ENCODE measurements around the gene PLCL1.
A peak's percentile ranks its signal among the peaks of the same experiment; 100 is the strongest.
"Not testable (repeated sequence)": the region's sequence is repeated elsewhere in the genome, so short reads cannot be mapped to it uniquely, and the experiment has no call there.

The PLCL1 gene

GRCh38 chr2:197810016-197810415 is 5.6 kb downstream of the PLCL1 start:
- DNase-seq (ENCODE audit: low read depth) = no peak

- DNase-seq (ENCODE audit: low read depth) = no peak
Measured at GRCh38 chr2:197810491-197810890, 6.1 kb downstream of the PLCL1 start.

- peak; percentile 42 for DNase-seq (ENCODE audit: low read depth)
Measured at GRCh38 chr2:197813093-197813787, 8.8 kb downstream of the PLCL1 start.

- no peak for DNase-seq (ENCODE audit: low read depth)
Measured at GRCh38 chr2:197814526-197814925, 10.1 kb downstream of the PLCL1 start.

GRCh38 chr2:197821550-197822289 is 17.3 kb downstream of the PLCL1 start:
- DNase-seq (ENCODE audit: low read depth) = no peak

GRCh38 chr2:197822333-197822732 is 17.9 kb downstream of the PLCL1 start:
- DNase-seq (ENCODE audit: low read depth) = no peak

- no peak for DNase-seq (ENCODE audit: low read depth)
Measured at GRCh38 chr2:197827618-197828017, 23.2 kb downstream of the PLCL1 start.

- no peak for DNase-seq (ENCODE audit: low read depth)
Measured at GRCh38 chr2:197828464-197829135, 24.2 kb downstream of the PLCL1 start.

GRCh38 chr2:197834771-197835170 is 30.4 kb downstream of the PLCL1 start:
- DNase-seq (ENCODE audit: low read depth) = not testable (repeated sequence)

- DNase-seq (ENCODE audit: low read depth) = no peak
Measured at GRCh38 chr2:197835293-197835692, 30.9 kb downstream of the PLCL1 start.

- no peak for DNase-seq (ENCODE audit: low read depth)
Measured at GRCh38 chr2:197838036-197838435, 33.6 kb downstream of the PLCL1 start.

GRCh38 chr2:197838579-197838978 is 34.2 kb downstream of the PLCL1 start:
- DNase-seq (ENCODE audit: low read depth) = no peak

- no peak for DNase-seq (ENCODE audit: low read depth)
Measured at GRCh38 chr2:197839327-197839726, 34.9 kb downstream of the PLCL1 start.

- no peak for DNase-seq (ENCODE audit: low read depth)
Measured at GRCh38 chr2:197839856-197840255, 35.5 kb downstream of the PLCL1 start.

GRCh38 chr2:197846128-197846527 is 41.7 kb downstream of the PLCL1 start:
- no peak for DNase-seq (ENCODE audit: low read depth)

GRCh38 chr2:197846777-197847176 is 42.4 kb downstream of the PLCL1 start:
- peak; percentile 5 for DNase-seq (ENCODE audit: low read depth)

GRCh38 chr2:197847651-197848401 is 43.4 kb downstream of the PLCL1 start:
- no peak for DNase-seq (ENCODE audit: low read depth)

GRCh38 chr2:197848602-197849001 is 44.2 kb downstream of the PLCL1 start:
- DNase-seq (ENCODE audit: low read depth) = no peak

- no peak for DNase-seq (ENCODE audit: low read depth)
Measured at GRCh38 chr2:197850882-197851450, 46.6 kb downstream of the PLCL1 start.

- DNase-seq (ENCODE audit: low read depth) = no peak
Measured at GRCh38 chr2:197851451-197851850, 47.1 kb downstream of the PLCL1 start.

- DNase-seq (ENCODE audit: low read depth) = no peak
Measured at GRCh38 chr2:197852108-197852507, 47.7 kb downstream of the PLCL1 start.

GRCh38 chr2:197853549-197853948 is 49.2 kb downstream of the PLCL1 start:
- DNase-seq (ENCODE audit: low read depth) = no peak
